ENCODE measurements around the gene LIMS1.

Gene LIMS1

GRCh38 chr2:108586631-108587030 is 52.4 kb downstream of the LIMS1 start:
- Histone ChIP-seq H2AFZ (ENCODE audit: low read depth, low read length, severe bottlenecking) (no peak overlapping the region), H3K36me3 (ENCODE audit: low read length) (no peaks in the 10 kb centered on the region), H4K20me1 (ENCODE audit: low read depth, low read length) (peaks cover 10% of the 10 kb centered on the region; the same call in 1 of the 2 replicates), H3K79me2 (ENCODE audit: insufficient read depth, low read length) (peaks cover 3% of the 10 kb centered on the region; the same call in 1 of the 2 replicates), H3K9me2 (replicated peaks; ENCODE audit: insufficient read depth, low read length) (no peaks in the 10 kb centered on the region), H3K27me3 (ENCODE audit: low read length) (no peaks in the 10 kb centered on the region), H3K9ac (ENCODE audit: low read length) (no peak overlapping the region), H3K4me2 (ENCODE audit: low read depth, low read length, poor library complexity, severe bottlenecking) (no peak overlapping the region), H3K9me3 (ENCODE audit: insufficient read depth, low read length) (no peaks in the 10 kb centered on the region), H3K27ac (ENCODE audit: low read depth, low read length) (no peak overlapping the region), H3K4me3 (ENCODE audit: insufficient read depth, low read length, poor library complexity, severe bottlenecking) (no peak overlapping the region), H3F3A (ENCODE audit: insufficient read depth) (no peaks in the 10 kb centered on the region)
- TF ChIP-seq CTCF (IDR thresholded peaks at IDR 0.05; ENCODE audit: insufficient read depth, low read length, poor library complexity, severe bottlenecking) = no peak
- no peak for TF ChIP-seq EZH2phosphoT487 (conservative IDR thresholded peaks at IDR 0.05; ENCODE audit: low read length)

DNA sequence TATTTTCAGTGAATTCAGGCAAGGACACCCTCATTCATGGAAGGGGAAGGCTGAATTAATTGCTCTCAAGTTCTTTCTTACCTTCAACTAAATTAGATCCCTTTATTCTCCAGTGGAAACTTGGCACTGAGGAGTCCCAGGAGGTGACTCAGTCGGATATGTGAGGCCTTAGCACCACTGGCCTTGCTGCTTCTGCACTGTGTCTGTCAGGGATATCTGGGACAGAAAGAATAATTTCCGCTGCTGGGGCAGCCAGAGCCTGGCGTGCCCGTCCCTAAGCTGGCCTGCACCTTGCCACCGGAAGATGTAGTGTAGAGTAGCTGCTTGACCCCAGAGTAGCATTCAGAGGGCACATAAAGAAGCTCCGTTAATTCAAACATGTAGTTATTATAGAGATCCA is 53.4 kb downstream of the LIMS1 start:
- no peak overlapping the region for H3K4me2 ChIP-seq (ENCODE audit: low read depth, low read length, poor library complexity, severe bottlenecking)
- H3K79me2 ChIP-seq (ENCODE audit: insufficient read depth, low read length) = peaks cover 3% of the 10 kb centered on the region; the same call in 1 of the 2 replicates

DNA sequence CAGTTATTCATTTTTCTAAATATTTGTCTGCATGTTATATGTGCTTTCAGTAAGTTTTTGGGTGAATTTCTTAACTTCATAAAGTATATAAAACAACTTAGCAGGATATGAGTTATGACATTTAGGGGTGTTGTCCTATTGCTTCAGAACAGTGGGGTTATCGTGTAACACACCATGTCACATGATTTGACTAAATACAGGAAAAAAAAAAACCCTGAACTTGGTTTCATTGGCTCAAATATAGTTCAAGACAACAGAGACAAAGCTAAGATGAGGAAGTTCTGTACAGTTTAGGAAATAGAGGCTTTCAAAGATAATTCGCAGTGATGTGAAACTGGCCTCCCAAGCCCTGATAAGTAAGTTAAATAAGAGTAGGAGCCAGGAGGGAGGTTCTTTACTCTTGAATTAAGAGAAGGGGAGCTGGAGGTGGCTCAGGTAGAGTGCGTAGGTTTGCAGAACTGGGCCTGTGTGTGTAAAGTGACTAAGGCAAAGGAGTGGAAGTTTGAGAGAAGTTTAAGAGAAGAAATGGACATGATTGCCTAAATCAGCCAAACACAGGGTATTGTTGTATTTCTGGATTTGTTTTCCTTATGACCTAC is 53.9 kb downstream of the LIMS1 start:
- no peak overlapping the region for H3K9ac ChIP-seq (ENCODE audit: low read length)
- H3K27ac ChIP-seq (ENCODE audit: low read depth, low read length) = no peak overlapping the region
- H3K9me3 ChIP-seq (ENCODE audit: insufficient read depth, low read length) = no peaks in the 10 kb centered on the region
- no peak overlapping the region for H3K4me2 ChIP-seq (ENCODE audit: low read depth, low read length, poor library complexity, severe bottlenecking)
- no peak overlapping the region for H2AFZ ChIP-seq (ENCODE audit: low read depth, low read length, severe bottlenecking)
- H3K27me3 ChIP-seq (ENCODE audit: low read length) = no peaks in the 10 kb centered on the region
- no peak overlapping the region for H3K4me3 ChIP-seq (ENCODE audit: insufficient read depth, low read length, poor library complexity, severe bottlenecking)
- H4K20me1 ChIP-seq (ENCODE audit: low read depth, low read length) = peaks cover 10% of the 10 kb centered on the region
- H3K9me2 ChIP-seq (replicated peaks; ENCODE audit: insufficient read depth, low read length) = no peaks in the 10 kb centered on the region
- TF ChIP-seq CTCF (IDR thresholded peaks at IDR 0.05; ENCODE audit: insufficient read depth, low read length, poor library complexity, severe bottlenecking) (no peak), EZH2phosphoT487 (conservative IDR thresholded peaks at IDR 0.05; ENCODE audit: low read length) (no peak)
- H3K79me2 ChIP-seq (ENCODE audit: insufficient read depth, low read length) = peaks cover 3% of the 10 kb centered on the region; the same call in 1 of the 2 replicates
- no peaks in the 10 kb centered on the region for H3F3A ChIP-seq (ENCODE audit: insufficient read depth)
- no peaks in the 10 kb centered on the region for H3K36me3 ChIP-seq (ENCODE audit: low read length)

More for the DNA sequence above, 53.4 kb downstream of the LIMS1 start:
- Histone ChIP-seq H3K4me3 (ENCODE audit: insufficient read depth, low read length, poor library complexity, severe bottlenecking) (no peak overlapping the region), H2AFZ (ENCODE audit: low read depth, low read length, severe bottlenecking) (no peak overlapping the region), H3K9me2 (replicated peaks; ENCODE audit: insufficient read depth, low read length) (no peaks in the 10 kb centered on the region), H3K36me3 (ENCODE audit: low read length) (no peaks in the 10 kb centered on the region), H3K27me3 (ENCODE audit: low read length) (no peaks in the 10 kb centered on the region), H3K9ac (ENCODE audit: low read length) (no peak overlapping the region), H4K20me1 (ENCODE audit: low read depth, low read length) (peaks cover 10% of the 10 kb centered on the region), H3K27ac (ENCODE audit: low read depth, low read length) (no peak overlapping the region), H3K9me3 (ENCODE audit: insufficient read depth, low read length) (no peaks in the 10 kb centered on the region), H3F3A (ENCODE audit: insufficient read depth) (no peaks in the 10 kb centered on the region)
- TF ChIP-seq EZH2phosphoT487 (conservative IDR thresholded peaks at IDR 0.05; ENCODE audit: low read length) (no peak), CTCF (IDR thresholded peaks at IDR 0.05; ENCODE audit: insufficient read depth, low read length, poor library complexity, severe bottlenecking) (no peak)

All from SU-DHL-6 (cell line).